KMS-11 (cell line): ENCODE data around the gene AKR1C8.
"Not testable (repeated sequence)": the region's sequence is repeated elsewhere in the genome, so short reads cannot be mapped to it uniquely, and the experiment has no call there.

Experiments used
- H2AFZ ChIP-seq: fragments of 200-600 bp; sonication (generic); 2 replicates; pipeline ENCODE4 v1.6.1; 2016; ENCODE audit warnings: antibody characterized with exemption, mixed run types, low read depth
- H3K27ac ChIP-seq: fragments of 200-600 bp; sonication (generic); 2 replicates; pipeline ENCODE4 v1.6.1; 2016; ENCODE audit warnings: mild to moderate bottlenecking, mixed run types
- H3K27me3 ChIP-seq: fragments of 200-600 bp; sonication (generic); 2 replicates; pipeline ENCODE4 v1.6.1; 2017; ENCODE audit warnings: mild to moderate bottlenecking, low read depth, mixed run types, moderate library complexity; ENCODE audit not compliant: insufficient read depth
- H3K36me3 ChIP-seq: fragments of 200-600 bp; sonication (generic); 2 replicates; pipeline ENCODE4 v1.6.1; 2017; ENCODE audit warnings: mild to moderate bottlenecking, mixed run types; ENCODE audit not compliant: insufficient read depth
- H3K4me1 ChIP-seq: fragments of 200-600 bp; sonication (generic); 2 replicates; pipeline ENCODE4 v1.6.1; 2016; ENCODE audit warnings: mild to moderate bottlenecking, low read depth, mixed run types; ENCODE audit not compliant: poor library complexity, severe bottlenecking
- H3K4me2 ChIP-seq: fragments of 200-600 bp; sonication (generic); 2 replicates; pipeline ENCODE4 v1.7.0; 2016; ENCODE audit warnings: mild to moderate bottlenecking, mixed run types
- H3K4me3 ChIP-seq: fragments of 200-600 bp; sonication (generic); IDR thresholded peaks from 2 replicates; pipeline ENCODE4 v1.6.1; 2017; ENCODE audit warnings: low read depth, low read length, mixed read lengths; ENCODE audit not compliant: insufficient read depth
- H3K79me2 ChIP-seq: fragments of 200-600 bp; sonication (generic); 2 replicates; pipeline ENCODE4 v1.6.1; 2016; ENCODE audit warnings: low read depth, mixed run types; ENCODE audit not compliant: insufficient read depth
- H3K9ac ChIP-seq: fragments of 200-600 bp; sonication (generic); 2 replicates; pipeline ENCODE4 v1.6.1; 2016; ENCODE audit warnings: mild to moderate bottlenecking, mixed run types
- H4K20me1 ChIP-seq: fragments of 200-600 bp; sonication (generic); 2 replicates; pipeline ENCODE4 v1.6.1; 2016; ENCODE audit warnings: mild to moderate bottlenecking, mixed run types; ENCODE audit not compliant: insufficient read depth
- TF ChIP-seq, protein P1 (sequence below): fragments of 200-600 bp; sonication (generic); conservative IDR thresholded peaks from 2 replicates; pipeline ENCODE4 v1.6.1; 2017; ENCODE audit warnings: low read depth, mild to moderate bottlenecking, antibody characterized with exemption, low read length, moderate library complexity, mixed read lengths

Gene AKR1C8

GRCh38 chr10:5219262-5219661 lies 34.3 kb upstream of the AKR1C8 start:
- no peak overlapping the region for H3K4me2 ChIP-seq
- H3K36me3 ChIP-seq, result no peaks in the 10 kb centered on the region
- H3K27me3 ChIP-seq, result no peaks in the 10 kb centered on the region
- H3K9ac ChIP-seq, result no peak overlapping the region
- TF ChIP-seq, protein P1, sequence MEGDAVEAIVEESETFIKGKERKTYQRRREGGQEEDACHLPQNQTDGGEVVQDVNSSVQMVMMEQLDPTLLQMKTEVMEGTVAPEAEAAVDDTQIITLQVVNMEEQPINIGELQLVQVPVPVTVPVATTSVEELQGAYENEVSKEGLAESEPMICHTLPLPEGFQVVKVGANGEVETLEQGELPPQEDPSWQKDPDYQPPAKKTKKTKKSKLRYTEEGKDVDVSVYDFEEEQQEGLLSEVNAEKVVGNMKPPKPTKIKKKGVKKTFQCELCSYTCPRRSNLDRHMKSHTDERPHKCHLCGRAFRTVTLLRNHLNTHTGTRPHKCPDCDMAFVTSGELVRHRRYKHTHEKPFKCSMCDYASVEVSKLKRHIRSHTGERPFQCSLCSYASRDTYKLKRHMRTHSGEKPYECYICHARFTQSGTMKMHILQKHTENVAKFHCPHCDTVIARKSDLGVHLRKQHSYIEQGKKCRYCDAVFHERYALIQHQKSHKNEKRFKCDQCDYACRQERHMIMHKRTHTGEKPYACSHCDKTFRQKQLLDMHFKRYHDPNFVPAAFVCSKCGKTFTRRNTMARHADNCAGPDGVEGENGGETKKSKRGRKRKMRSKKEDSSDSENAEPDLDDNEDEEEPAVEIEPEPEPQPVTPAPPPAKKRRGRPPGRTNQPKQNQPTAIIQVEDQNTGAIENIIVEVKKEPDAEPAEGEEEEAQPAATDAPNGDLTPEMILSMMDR, result no peak
- H3K4me1 ChIP-seq, result no peaks in the 10 kb centered on the region
- H3K4me3 ChIP-seq, result no peak overlapping the region
- H4K20me1 ChIP-seq, result no peaks in the 10 kb centered on the region
- no peaks in the 10 kb centered on the region for H3K79me2 ChIP-seq
- no peak overlapping the region for H2AFZ ChIP-seq
- H3K27ac ChIP-seq, result no peak overlapping the region

- H3K4me1 ChIP-seq, result no peaks in the 10 kb centered on the region
- H3K4me3 ChIP-seq, result no peak overlapping the region
- no peaks in the 10 kb centered on the region for H3K27me3 ChIP-seq
- no peaks in the 10 kb centered on the region for H3K79me2 ChIP-seq
- no peak overlapping the region for H3K9ac ChIP-seq
- H2AFZ ChIP-seq, result no peak overlapping the region
- H4K20me1 ChIP-seq, result no peaks in the 10 kb centered on the region
- no peak overlapping the region for H3K4me2 ChIP-seq
- H3K27ac ChIP-seq, result no peak overlapping the region
- TF ChIP-seq, protein P1, result no peak
- H3K36me3 ChIP-seq, result no peaks in the 10 kb centered on the region
These were observed 31.9 kb upstream of the AKR1C8 start for GRCh38 chr10:5216801-5217200.

- H3K79me2 ChIP-seq, result no peaks in the 10 kb centered on the region
- H3K27me3 ChIP-seq, result no peaks in the 10 kb centered on the region
- no peak overlapping the region for H3K9ac ChIP-seq
- H3K36me3 ChIP-seq, result no peaks in the 10 kb centered on the region
- H2AFZ ChIP-seq, result no peak overlapping the region
- TF ChIP-seq, protein P1, result no peak
- no peaks in the 10 kb centered on the region for H4K20me1 ChIP-seq
- H3K4me1 ChIP-seq, result no peaks in the 10 kb centered on the region
- no peak overlapping the region for H3K27ac ChIP-seq
- no peak overlapping the region for H3K4me2 ChIP-seq
- no peak overlapping the region for H3K4me3 ChIP-seq
These were observed 27.0 kb upstream of the AKR1C8 start for GRCh38 chr10:5211696-5212536.

- H3K27ac ChIP-seq, result not testable (repeated sequence)
These were observed 25.3 kb upstream of the AKR1C8 start for GRCh38 chr10:5210261-5210660.

DNA sequence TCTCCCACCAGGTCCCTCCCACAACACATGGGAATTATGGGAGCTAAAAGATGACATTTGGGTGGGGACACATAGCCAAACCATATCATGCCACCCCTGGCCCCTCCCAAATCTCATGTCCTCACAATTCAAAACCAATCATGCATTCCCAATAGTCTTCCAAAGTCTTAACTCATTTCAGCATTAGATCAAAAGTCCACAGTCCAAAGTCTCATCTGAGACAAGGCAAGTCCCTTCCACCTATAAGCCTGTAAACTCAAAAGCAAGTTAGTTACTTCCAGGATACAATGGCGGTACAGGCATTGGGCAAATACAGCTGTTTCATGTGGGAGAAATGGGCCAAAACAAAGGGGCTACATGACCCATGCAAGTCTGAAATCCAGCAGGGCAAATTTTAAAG lies 24.8 kb upstream of the AKR1C8 start:
- not testable (repeated sequence) for H3K27me3 ChIP-seq, H3K4me1 ChIP-seq, H3K9ac ChIP-seq, H3K4me3 ChIP-seq, H4K20me1 ChIP-seq, H2AFZ ChIP-seq, H3K27ac ChIP-seq, H3K4me2 ChIP-seq, H3K79me2 ChIP-seq, H3K36me3 ChIP-seq

More at GRCh38 chr10:5210261-5210660, 25.3 kb upstream of the AKR1C8 start:
- not testable (repeated sequence) for H2AFZ ChIP-seq, H3K4me1 ChIP-seq, H3K9ac ChIP-seq, H3K27me3 ChIP-seq, H4K20me1 ChIP-seq, H3K36me3 ChIP-seq, H3K4me2 ChIP-seq, H3K79me2 ChIP-seq, H3K4me3 ChIP-seq
